ENCODE data around the gene MKRN1. TPM values are rescaled to one million over a fixed set of nuclear protein-coding genes. Genes with fewer than 3 reads are reported as not detected.

The MKRN1 gene
- polyA plus RNA-seq, 1 donor (not counting 4 experiments of a cell fraction or from before 2014, with no cell fraction given) = 52.9 TPM

- Histone ChIP-seq H3K4me2 (ENCODE audit: control insufficient read depth, extremely low read depth, insufficient read depth, low read depth, low read length) (no peak overlapping the region), H3K36me3 (ENCODE audit: control insufficient read depth in 2 of 2, extremely low read depth in 1 of 2, insufficient read depth in 2 of 2, low read length in 2 of 2) (no peaks in the 10 kb centered on the region), H2AFZ (ENCODE audit: control insufficient read depth, low read length) (no peak overlapping the region), H3K9ac (ENCODE audit: control insufficient read depth, extremely low read depth, insufficient read depth, low read length) (no peak overlapping the region), H3K27me3 (ENCODE audit: control insufficient read depth, extremely low read depth, insufficient read depth, low read length) (no peaks in the 10 kb centered on the region), H4K20me1 (ENCODE audit: control insufficient read depth, extremely low read depth, insufficient read depth, low read length) (no peaks in the 10 kb centered on the region), H3K9me1 (ENCODE audit: control insufficient read depth, extremely low read depth, insufficient read depth, low read length) (no peaks in the 10 kb centered on the region), H3K79me2 (ENCODE audit: control insufficient read depth, insufficient read depth, low read length) (no peaks in the 10 kb centered on the region), H3K4me3 (ENCODE audit: control insufficient read depth in 2 of 3, extremely low read depth in 1 of 3, insufficient read depth in 2 of 3, low read depth in 1 of 3, low read length in 3 of 3) (no peak overlapping the region), H3K9me3 (ENCODE audit: control insufficient read depth, low read depth, low read length) (no peaks in the 10 kb centered on the region), H3K27ac (ENCODE audit: control insufficient read depth, insufficient read depth, low read length) (no peak overlapping the region), H3K4me1 (ENCODE audit: control insufficient read depth, extremely low read depth, insufficient read depth, low read length) (peaks cover 12% of the 10 kb centered on the region)
- DNase-seq (ENCODE audit: low read depth, low spot score) (no peak), FAIRE-seq (no peak)
- dilution Hi-C loops (cut with MboI; ENCODE audit: extremely low pct_ligation_motif_present, low sequenced_read_pairs) = no loop called here
- TF ChIP-seq EZH2 (IDR thresholded peaks at IDR 0.05; ENCODE audit: low read length) = no peak
- no peak for TF ChIP-seq CTCF (optimal IDR thresholded peaks at IDR 0.05 in 1 of 3, IDR thresholded peaks at IDR 0.05 in 1 of 3, conservative IDR thresholded peaks at IDR 0.05 in 1 of 3; ENCODE audit: extremely low read depth in 1 of 3, insufficient read depth in 2 of 3, low read length in 3 of 3)
Measured at GRCh38 chr7:140526214-140526613, 46.9 kb upstream of the MKRN1 start.

- H3K4me2 ChIP-seq (ENCODE audit: control insufficient read depth, extremely low read depth, insufficient read depth, low read depth, low read length) = no peak overlapping the region
- TF ChIP-seq CTCF (optimal IDR thresholded peaks at IDR 0.05 in 1 of 3, IDR thresholded peaks at IDR 0.05 in 1 of 3, conservative IDR thresholded peaks at IDR 0.05 in 1 of 3; ENCODE audit: extremely low read depth in 1 of 3, insufficient read depth in 2 of 3, low read length in 3 of 3) (no peak), EZH2 (IDR thresholded peaks at IDR 0.05; ENCODE audit: low read length) (no peak)
Measured at GRCh38 chr7:140525743-140526142, 46.4 kb upstream of the MKRN1 start.

More at GRCh38 chr7:140525743-140526142, 46.4 kb upstream of the MKRN1 start:
- DNase-seq (ENCODE audit: low read depth, low spot score) (no peak), FAIRE-seq (peak; percentile 76)
- no peak overlapping the region for H3K27ac ChIP-seq (ENCODE audit: control insufficient read depth, insufficient read depth, low read length)
- no peak overlapping the region for H3K9ac ChIP-seq (ENCODE audit: control insufficient read depth, extremely low read depth, insufficient read depth, low read length)
- peak overlapping the region in 1 of 3 experiments; percentile 8 for H3K4me3 ChIP-seq (ENCODE audit: control insufficient read depth in 2 of 3, extremely low read depth in 1 of 3, insufficient read depth in 2 of 3, low read depth in 1 of 3, low read length in 3 of 3)
- H4K20me1 ChIP-seq (ENCODE audit: control insufficient read depth, extremely low read depth, insufficient read depth, low read length) = no peaks in the 10 kb centered on the region
- H3K4me1 ChIP-seq (ENCODE audit: control insufficient read depth, extremely low read depth, insufficient read depth, low read length) = peaks cover 12% of the 10 kb centered on the region
- no peaks in the 10 kb centered on the region for H3K9me1 ChIP-seq (ENCODE audit: control insufficient read depth, extremely low read depth, insufficient read depth, low read length)
- H2AFZ ChIP-seq (ENCODE audit: control insufficient read depth, low read length) = no peak overlapping the region
- H3K36me3 ChIP-seq (ENCODE audit: control insufficient read depth in 2 of 2, extremely low read depth in 1 of 2, insufficient read depth in 2 of 2, low read length in 2 of 2) = no peaks in the 10 kb centered on the region
- H3K9me3 ChIP-seq (ENCODE audit: control insufficient read depth, low read depth, low read length) = no peaks in the 10 kb centered on the region
- dilution Hi-C loops (cut with MboI; ENCODE audit: extremely low pct_ligation_motif_present, low sequenced_read_pairs) = no loop called here
- H3K79me2 ChIP-seq (ENCODE audit: control insufficient read depth, insufficient read depth, low read length) = no peaks in the 10 kb centered on the region
- no peaks in the 10 kb centered on the region for H3K27me3 ChIP-seq (ENCODE audit: control insufficient read depth, extremely low read depth, insufficient read depth, low read length)
